Left colon (tissue), 2 donors: ENCODE results near the gene GALNT3. TPM values are rescaled to one million over a fixed set of nuclear protein-coding genes. Genes with fewer than 3 reads are reported as not detected.

Experiments used
- ATAC-seq: fragments of 200-7000 bp; cut with Tn5 transposase; one replicate; pipeline ENCODE4 v1.9.1; 2020; ENCODE audit warnings: mild to moderate bottlenecking, moderate library complexity
- DNase-seq, 2 donors: peaks; one replicate each; pipeline ENCODE4 v3.0.0-alpha.2; 2020
- intact Hi-C, 2 donors: fragments of 100-400 bp; cut with DNase I in 1 of 2; cut with micrococcal nuclease in 1 of 2; formaldehyde crosslinking; loops; one replicate each; pipeline versions ENCODE4 v1.11.2 to v1.14.0; 2022; cut with DNase I, micrococcal nuclease
- long read RNA-seq: library from polyadenylated mRNA; unstranded; transcript quantifications from one replicate; pipeline ENCODE4 v2.0.0, GENCODE V29; 2021
- total RNA-seq, 2 donors: library from RNA; stranded (reverse); fragmentation: NEBNext Ultra II Directional; extraction: Animal tissue kit (Norgen Biotek cat#: 25700); gene quantifications; one replicate each; pipeline ENCODE4 v1.2.1, GENCODE V29; 2021
- donor health status: DM: no; HTN: no; CAD: no.
- donor health status: DM: yes; HTN: yes; CAD: no.

Gene GALNT3
- 10 to 100 TPM; 88.6 to 96.3 TPM for total RNA-seq
- long read RNA-seq, transcript GALNT3-201 (11 exons, 3,868 nt) = major isoform, 149 of 184 reads
- long read RNA-seq, partial matches to known transcripts = 22 of 184 reads
- long read RNA-seq, other reads (novel, unspliced or antisense) = 13 of 184 reads

DNA sequence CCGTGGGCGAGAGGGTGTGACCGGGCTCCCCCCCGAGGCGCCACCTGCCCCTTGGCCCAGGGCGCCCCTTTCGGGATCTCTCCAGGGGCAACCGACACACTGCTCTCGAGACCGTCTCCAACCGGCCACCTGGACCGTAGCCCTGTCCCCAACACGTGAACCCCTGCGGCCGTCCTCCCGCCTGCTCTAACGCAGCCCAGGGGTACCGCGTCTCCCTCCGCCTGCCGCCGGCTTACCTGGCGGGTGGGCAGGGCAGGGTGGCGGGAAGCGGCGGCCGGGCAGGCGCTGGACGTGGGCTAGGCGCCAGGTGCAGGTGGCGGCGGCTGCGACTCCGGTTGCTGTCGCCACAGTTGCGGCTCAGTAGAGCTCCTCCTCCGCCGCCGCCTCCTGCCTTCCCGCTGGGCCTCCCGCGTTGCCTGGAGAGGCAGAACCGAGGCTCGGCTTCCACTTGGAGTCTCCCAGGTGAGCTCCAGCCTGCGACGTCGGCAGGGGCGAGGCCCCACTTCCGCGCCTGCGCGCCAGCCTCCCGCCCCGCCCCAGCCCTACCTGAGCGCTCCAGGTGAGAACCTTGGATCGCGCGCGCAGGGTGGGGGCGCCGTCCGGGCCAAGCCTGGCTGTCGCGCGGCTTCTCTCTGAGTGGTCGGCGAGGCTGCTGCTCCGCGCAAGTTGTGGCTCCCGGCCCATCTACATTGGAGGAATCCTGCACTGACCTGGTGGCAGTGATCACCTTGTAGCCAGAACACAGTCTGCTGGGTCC lies at the start of gene GALNT3:
GALNT3 (minus strand) TSS at position 469 of the 757 bp plus-strand sequence. CDS start 23,547 bp downstream, outside the sequence.
- ATAC-seq = peak; percentile 90
- intact Hi-C loops = no loop called here
- peak; percentile 92 to 93 for DNase-seq

DNA sequence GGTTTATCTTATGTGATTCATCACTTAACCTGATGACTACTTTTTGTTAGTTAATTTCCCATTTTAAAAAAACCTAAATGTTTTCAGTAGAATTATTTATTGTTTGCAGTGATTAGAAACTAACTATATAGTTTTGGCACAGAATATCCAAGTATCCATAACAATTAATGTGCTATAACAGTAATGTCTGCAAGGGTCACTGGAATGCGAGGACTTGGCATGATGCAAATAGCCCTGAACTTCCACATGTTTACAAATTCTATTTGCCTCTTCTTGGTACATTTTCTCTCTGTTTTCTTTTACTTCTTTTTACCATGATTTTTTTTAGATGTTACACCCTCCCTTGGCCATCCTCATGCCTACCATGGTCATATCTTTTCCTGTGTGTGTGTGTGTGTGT lies 49.3 kb upstream of the GALNT3 start:
- ATAC-seq (no peak), DNase-seq (no peak)
- intact Hi-C loops = no loop called here

DNA sequence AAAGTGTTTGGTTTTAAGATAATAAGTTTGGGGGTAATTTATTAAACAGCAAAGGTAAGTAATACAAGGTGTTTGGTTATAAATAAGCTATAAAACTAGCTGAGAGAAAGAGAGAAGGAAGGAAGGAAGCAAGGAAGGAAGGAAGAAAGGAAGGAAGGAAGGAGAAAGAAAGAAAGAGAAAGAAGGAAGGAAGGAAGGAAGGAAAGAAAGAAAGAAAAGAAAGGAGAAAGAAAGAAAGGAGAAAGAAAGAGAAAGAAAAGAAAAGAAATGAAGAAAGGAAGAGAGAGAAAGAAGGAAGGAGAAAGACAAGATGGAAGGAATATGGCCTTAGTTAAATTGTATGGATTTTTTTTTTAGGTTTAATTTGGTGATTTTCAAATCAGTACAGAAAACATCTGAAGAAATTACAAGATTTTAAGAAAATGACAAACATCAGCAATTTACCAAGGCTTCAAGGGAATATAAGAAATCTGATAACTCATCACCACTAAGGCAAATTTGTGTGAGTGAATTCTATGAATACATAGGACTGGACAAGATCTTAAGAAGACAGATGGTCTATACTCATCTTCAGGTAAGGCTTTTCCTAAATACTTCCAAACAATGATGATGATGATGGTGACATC lies 46.4 kb upstream of the GALNT3 start:
- DNase-seq = no peak
- intact Hi-C loops = no loop called here
- ATAC-seq = no peak

DNA sequence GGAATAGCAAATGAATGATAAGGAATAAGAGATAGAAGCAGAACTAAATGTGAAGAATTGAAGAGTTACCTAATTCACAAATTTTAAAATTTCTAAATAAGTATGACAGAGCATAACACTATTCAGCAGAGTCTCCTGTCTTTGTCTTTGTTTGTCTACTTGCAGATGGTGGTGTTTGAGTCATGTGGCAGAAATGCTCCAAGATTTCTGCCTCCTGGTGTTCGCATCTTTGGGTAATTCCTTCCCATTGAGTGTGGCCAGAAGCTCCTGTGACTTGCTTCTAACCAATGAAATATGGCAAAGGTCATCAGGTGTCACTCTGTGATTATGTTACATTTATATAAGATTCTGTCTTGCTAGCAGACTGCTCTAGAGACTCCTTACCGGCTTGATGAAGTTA lies 45.6 kb upstream of the GALNT3 start:
- ATAC-seq = no peak
- intact Hi-C loops = no loop called here
- DNase-seq = no peak

DNA sequence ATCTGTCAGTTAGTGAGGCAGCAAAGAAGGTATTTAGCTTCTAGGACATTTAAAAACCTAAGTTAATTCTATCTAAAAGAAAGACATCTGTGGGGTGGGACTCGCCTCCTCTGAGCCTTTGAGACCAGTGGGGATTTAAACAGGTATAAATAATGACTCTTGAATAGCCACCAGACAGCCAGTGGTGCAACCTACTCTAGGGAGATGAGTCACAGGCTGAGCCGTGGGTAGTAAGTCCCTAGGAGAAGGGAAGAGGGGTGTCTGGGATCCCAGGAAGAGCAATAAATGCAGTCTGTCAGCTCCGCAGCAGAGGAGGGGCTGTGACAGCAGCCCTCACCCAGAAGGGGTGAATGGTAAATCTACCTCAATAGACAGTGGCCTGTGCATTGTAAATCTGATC lies 43.1 kb upstream of the GALNT3 start:
- intact Hi-C loops = no loop called here
- ATAC-seq (no peak), DNase-seq (no peak)

GRCh38 chr2:165835363-165835762 lies 41.3 kb upstream of the GALNT3 start:
- DNase-seq (no peak), ATAC-seq (peak; percentile 95)
- intact Hi-C loops = no loop called here

GRCh38 chr2:165833156-165833555 lies 39.1 kb upstream of the GALNT3 start:
- intact Hi-C loops = no loop called here
- no peak for ATAC-seq
- DNase-seq = no peak

- no peak for ATAC-seq
- no peak for DNase-seq
- intact Hi-C loops = no loop called here
Measured at GRCh38 chr2:165827921-165828276, 33.9 kb upstream of the GALNT3 start.

- ATAC-seq = peak; percentile 31
- DNase-seq = no peak
- intact Hi-C loops = no loop called here
Measured at GRCh38 chr2:165827016-165827920, 33.2 kb upstream of the GALNT3 start.

- DNase-seq = no peak
- no peak for ATAC-seq
- intact Hi-C loops = no loop called here
Measured at GRCh38 chr2:165825041-165825440, 31.0 kb upstream of the GALNT3 start.

GRCh38 chr2:165820296-165820695 lies 26.2 kb upstream of the GALNT3 start:
- intact Hi-C loops = no loop called here
- DNase-seq = no peak
- ATAC-seq = no peak

DNA sequence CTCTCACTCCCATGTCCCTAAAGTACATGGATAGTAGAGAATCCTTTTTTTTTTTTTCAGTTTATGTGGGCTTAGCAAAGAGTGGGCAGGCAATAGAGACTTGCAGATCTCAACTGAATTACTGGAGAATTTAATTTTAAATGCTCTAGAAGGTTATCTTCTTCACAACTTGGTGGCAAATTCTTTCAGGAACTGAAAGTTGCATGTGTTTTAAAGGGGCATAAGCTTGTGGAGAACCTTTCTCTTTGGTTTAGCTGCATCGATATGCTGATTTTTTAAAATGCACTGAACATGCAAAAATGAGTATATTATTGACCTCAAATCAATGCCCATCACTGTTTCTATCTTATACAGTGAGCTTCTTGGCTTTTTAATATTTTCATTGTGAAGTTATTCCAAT lies 24.9 kb upstream of the GALNT3 start:
- intact Hi-C loops = no loop called here
- ATAC-seq = no peak
- no peak for DNase-seq

GRCh38 chr2:165815299-165816141 lies 21.5 kb upstream of the GALNT3 start:
- intact Hi-C loops = no loop called here
- DNase-seq (no peak), ATAC-seq (no peak)

DNA sequence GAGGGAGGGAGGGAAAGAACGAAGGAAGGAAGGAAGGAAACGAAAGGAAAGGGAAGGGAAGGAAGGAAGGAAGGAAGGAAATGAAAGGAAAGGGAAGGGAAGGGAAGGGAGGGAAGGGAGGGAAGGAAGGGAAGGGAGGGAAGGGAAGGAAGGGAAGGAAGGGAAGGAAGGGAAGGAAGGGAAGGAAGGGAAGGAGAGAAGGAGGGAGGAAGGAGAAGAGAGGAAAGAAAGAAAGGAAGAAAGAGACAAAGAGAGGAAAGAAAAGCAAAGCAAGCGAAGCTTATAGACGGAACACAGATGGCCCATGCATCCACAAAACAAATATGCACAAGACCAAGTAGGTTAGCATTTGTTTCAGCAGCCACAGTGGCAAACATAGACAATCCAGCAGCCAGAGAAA lies 20.4 kb upstream of the GALNT3 start:
- intact Hi-C loops = no loop called here
- ATAC-seq = peak; percentile 37
- DNase-seq = no peak

GRCh38 chr2:165811592-165812370 lies 17.7 kb upstream of the GALNT3 start:
- DNase-seq (no peak), ATAC-seq (no peak)
- intact Hi-C loops = no loop called here

DNA sequence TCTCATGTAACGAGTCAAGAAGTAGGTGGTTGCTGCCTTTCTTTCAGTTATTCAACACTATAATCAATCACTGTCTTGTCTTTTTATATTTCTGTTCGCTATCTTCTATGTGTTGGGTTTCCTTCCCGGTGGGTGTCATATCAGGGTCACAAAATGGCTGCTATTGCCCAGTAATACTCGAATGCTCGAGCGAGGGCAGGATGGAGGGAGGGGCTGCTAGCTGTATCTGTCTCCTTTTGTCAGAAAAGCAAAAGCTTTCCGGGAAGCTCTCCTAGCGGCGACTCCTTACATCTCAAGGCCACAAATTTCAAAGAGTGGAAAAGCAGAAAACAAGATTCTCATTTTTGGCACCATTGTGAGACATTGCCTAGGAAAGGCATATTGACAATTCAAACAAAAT lies 16.4 kb upstream of the GALNT3 start:
- no peak for DNase-seq
- ATAC-seq = no peak
- intact Hi-C loops = no loop called here

GRCh38 chr2:165804719-165805118 lies 10.7 kb upstream of the GALNT3 start:
- intact Hi-C loops = no loop called here
- no peak for DNase-seq
- ATAC-seq = peak; percentile 68
